HG03108 (cell line): ENCODE data around the gene SERTAD4.
"Not testable (repeated sequence)": the region's sequence is repeated elsewhere in the genome, so short reads cannot be mapped to it uniquely, and the experiment has no call there.

Experiments used
- ATAC-seq: cut with Tn5 transposase; IDR thresholded peaks from one replicate; pipeline ENCODE4 v1.9.1; 2021; ENCODE audit warnings: moderate library complexity; ENCODE audit not compliant: unreplicated experiment

SERTAD4 gene

DNA sequence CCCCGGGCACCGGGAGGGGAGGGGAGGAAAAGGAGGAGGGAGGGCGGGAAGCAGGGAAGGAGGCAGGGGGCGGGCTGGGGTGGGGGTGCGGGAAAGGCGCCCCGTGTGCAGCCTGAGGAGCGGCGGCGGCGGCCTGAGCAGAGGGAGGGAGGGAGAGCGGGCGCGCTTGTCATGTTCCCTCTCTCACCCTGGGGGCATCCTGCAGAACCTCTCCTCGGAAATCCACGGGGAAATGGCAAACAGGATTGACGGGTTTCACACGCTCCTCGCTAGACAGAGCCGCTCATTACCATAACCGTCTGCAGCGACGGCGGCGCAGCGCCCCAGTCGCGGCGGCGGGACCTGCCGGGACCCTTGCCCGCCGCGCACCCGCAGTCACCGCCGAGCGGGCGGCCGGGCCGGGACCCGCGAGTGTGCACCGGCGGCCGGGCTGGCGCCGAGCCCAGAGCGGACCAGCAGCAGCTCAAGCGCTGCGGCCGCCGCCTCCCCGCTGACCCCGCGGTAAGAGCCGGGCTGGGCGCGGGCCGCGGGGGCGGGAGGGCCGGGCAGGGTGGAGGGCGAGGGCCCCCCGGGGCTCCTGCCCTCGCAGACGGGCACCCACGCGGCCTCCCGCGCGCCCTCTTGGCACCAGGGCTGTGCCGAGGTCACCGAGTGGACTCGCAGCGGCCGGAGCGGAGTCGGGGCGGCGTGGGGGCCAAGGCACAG is at the start of gene SERTAD4:
TSS of gene SERTAD4 (plus strand) at position 286 of the 705 bp plus-strand sequence. CDS start 5,165 bp downstream, outside the sequence.
- no peak for ATAC-seq

DNA sequence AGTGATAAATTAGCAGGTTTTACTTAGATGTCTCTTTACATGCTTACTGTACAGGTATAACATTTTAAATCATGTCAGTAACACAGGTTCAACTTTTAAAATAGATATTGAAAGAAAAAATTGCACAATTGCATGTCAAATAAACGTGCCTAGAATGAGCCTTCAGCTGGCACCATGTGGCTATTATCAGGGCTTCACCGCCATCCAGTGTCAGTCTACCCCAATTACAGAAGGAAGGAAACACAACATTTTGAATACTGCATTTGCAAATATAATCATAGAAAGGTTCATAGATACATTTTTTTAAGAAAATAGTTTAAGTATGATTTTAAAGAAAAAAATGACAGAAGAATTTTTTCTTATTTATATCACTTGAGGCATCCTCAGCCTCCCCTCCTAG is 47.5 kb upstream of the SERTAD4 start:
- no peak for ATAC-seq

DNA sequence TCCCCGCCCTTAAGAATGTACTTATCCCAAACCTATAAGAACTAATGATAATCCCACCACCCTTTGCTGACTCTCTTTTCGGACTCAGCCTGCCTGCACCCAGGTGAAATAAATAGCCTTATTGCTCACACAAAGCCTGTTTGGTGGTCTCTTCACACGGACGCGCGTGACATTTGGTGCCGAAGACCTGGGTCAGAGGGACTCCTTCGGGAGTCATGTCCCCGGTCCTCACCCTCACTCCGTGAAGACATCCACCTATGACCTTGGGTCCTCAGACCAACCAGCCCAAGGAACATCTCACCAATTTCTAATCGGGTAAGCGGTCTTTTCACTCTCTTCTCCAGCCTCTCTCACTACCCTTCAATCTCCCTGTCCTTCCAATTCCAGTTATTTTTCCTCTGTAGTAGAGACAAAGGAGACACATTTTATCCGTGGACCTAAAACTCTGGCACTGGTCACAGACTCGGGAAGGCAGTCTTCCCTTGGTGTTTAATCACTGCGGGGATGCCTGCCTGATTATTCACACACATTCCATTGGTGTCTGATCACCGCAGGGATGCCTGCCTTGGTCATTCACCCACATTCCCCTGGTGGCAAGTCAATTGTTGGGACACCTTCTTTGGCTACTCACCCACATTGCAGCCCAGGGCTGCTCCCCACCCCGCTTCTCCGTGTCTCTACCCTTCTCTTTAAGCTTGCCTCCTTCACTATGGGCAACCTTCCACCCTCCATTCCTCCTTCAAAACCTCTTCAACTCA is 44.6 kb upstream of the SERTAD4 start:
- ATAC-seq, result not testable (repeated sequence)

DNA sequence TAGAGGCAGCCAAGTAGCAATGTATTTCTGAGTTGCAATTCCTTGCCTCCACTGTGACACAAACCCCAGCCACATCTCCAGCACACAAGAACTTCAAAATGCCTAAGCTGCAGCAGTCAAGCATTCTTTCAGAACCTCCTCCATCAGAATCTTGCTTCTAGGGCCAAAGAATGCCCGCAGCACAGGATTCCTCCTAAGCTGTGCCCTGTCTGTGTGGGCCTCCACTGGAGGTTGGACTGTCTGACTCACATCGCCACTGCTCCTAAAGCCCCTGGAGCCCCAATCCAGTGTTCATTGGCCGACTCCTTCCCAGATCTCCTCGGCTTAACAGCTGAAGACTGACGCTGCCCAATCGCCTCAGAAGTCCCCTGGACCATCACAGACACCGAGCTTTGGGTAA is 43.2 kb upstream of the SERTAD4 start:
- no peak for ATAC-seq

DNA sequence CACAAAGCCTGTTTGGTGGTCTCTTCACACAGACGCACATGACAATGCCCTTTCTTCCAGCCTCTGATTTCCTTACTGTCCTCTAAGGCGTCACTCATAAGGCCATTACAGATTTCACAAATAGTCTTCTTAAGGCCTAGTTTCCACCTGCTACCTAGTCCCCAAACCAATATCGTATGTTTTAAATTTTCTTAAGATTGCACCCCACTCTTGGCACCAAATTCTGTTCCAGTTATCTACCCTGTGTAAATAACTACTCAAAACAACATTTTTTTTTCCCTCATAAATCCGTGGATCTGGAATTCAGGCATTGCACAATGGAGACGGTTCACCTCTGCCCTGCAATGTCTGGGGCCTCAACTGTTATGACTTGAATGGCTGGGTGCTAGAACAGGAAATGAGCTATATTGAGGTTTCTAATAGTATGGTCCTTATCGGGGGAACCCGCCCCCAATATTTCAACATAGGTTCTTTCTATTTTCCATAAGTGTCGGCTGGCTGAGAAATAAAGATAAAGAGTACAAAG is 36.9 kb upstream of the SERTAD4 start:
- ATAC-seq, result no peak

DNA sequence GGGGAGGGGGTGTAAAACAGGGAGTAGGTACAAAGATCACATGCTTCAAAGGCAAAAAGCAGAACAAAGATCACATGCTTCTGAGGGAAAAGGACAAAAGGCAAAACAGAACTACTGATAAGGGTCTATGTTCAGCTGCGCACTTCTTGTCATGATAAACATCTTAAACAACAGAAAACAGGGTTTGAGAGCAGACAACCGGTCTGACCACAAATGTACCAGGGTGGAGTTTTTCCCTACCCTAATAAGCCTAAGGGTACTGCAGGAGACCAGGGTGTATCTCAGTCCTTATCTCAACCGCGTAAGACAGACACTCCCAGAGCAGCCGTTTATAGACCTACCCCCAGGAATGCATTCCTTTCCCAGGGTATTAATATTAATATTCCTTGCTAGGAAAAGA is 36.3 kb upstream of the SERTAD4 start:
- ATAC-seq, result not testable (repeated sequence)

DNA sequence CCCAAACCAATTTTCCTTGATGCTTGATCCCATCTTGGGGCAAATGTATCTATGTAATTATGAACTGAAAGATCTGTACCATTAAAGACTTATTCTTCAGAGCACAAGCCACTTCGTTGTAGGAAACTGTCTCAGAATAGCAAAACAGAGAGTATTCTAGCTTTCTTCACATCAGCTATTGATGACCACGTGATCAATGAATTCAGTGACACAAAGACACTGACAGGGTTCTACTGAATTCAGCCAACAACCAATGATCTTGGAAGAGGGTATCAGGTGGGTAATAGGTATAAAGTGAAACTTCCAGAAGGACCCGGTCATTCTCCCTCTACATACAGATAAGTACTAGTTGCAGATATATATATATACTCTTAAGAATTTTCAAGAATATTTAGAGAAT is 33.8 kb upstream of the SERTAD4 start:
- no peak for ATAC-seq

DNA sequence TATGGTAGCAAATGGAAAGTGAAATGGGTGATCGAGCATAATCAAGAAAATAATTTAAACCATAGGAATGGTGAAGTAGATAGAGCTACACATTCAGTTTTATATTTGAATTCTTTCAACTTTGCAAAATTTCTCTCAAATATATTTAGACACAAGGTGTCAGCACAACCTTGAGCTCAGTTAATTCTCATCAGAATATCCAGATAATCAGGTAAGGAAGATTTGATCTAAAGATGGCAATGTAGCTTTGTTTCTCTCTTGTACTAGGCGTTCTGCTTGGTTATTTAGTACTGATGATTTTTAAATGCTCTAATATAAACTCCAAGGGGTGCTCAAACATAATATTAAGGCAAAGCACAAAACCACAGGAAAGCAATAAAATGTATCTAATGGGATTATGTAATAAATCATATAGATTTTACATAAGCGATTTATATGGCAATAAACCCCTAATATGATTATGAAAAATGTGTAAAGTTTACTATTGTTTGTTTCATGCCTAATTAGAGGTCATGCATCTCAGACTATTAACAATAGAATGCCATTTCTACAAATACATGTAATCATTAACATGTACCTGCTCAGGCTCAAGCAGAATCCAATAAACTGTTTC is 32.4 kb upstream of the SERTAD4 start:
- no peak for ATAC-seq

DNA sequence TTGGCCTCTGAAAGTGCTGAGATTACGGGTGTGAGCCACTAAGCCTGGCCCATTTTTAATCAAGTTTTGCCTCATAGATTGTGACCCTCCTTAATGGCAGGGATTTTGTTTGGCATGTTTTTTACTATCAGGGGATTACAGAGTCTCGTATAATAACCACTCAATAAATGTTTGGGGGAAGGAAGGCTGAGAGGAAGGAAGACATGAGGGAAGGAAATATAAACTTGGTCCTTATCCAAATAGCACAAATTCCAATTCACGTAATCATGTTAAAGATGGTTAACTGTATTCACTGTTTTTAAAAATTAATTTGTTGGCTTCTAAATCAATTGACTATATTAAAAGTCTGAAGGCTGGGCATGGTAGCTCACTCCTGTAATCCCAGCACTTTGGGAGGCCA is 30.9 kb upstream of the SERTAD4 start:
- ATAC-seq, result no peak

DNA sequence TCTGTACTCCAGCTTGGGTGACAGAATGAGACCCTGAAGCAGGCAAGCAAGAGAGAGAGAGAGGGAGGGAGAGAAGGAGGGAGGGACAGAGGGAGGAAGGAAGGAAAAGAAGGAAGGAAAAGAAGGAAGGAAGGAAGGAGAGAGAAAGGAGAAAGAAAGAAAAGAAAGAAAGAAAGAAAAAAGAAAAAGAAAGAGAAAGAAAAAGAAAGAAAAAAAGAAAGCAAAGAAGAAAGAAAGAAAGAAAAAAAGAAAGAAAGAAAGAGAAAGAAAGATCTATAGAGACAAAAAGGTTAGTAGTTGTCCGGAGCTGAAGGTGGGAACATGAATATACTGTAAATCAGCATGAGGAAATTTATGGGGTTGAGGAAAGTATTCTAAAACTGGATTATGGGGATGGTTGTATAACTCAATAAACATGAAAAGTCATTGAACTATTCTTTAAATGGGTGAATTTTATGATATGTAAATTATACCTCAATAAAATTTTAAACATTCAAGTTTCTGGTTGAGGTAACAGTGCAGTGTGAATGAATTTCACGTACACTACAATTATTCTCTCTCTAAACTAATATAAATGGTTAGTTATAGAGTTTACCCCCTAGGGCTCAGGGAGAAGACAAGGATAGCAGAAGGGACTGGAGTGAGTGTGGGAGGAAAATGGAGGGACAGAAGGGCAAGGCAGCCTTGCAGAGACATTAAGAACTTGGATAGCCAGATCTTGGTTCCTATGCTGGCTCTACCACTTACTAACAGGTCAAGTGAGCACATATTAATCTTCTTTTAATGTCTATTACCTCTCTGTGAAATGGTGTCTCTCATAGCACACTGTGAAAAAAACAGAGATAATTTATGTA is 24.8 kb upstream of the SERTAD4 start:
- ATAC-seq, result no peak

DNA sequence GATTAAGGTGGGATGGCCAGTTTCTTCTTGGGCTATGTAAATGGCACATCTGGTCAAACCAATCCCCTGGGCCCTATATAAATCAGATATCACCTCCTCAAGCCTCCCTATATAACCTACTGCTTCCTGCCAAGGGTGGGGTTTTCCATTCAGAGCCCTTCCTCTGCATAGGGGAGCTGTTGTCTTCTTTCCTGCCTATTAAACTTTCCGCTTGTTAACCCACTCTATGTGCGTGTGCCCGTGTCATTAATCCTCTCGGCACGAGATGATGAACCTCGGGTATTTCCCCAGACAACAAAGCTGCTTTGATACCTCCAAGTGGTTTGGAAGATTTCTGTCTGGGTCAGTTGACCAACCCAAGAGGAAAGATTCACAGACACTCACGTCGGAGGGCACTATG is 19.3 kb upstream of the SERTAD4 start:
- no peak for ATAC-seq

DNA sequence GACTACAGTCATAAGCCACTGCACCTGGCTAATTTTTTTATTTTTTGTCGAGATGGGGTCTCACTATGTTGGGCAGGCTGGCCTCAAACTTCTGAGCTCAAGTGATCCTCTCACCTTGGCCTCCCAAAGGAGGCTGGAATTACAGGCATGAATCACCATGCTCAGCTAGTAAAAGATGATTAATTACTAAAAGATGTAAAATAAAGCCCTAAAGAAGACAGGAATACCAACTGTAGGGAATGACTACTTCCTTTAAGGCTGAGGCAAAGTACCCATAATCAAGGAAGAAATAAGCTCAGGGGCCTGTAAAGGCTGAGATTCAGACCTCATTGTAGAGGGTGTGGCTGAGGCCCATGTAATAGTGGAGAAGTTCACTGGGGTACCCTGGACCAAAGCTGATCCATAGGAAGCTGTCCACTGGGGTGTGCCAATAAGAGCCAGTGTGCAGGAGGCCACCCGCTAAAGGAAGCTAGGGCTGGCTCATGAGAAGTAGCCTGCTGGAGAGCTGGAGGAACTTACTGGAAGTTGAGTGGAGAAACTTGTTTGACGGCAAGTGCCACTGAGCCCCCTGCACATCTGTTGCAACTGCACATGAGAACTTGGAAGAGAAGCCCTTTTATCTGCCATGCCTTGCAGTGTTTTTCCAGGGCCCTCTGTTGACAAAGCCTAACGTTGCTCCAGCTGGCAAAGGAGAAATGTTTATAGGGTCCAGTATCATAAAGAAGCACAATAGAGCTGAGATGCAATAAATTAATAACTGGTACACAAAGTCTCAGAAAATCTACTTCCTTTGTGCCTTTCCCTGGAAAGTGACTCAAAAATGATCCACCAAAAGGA is 17.8 kb upstream of the SERTAD4 start:
- ATAC-seq, result no peak

DNA sequence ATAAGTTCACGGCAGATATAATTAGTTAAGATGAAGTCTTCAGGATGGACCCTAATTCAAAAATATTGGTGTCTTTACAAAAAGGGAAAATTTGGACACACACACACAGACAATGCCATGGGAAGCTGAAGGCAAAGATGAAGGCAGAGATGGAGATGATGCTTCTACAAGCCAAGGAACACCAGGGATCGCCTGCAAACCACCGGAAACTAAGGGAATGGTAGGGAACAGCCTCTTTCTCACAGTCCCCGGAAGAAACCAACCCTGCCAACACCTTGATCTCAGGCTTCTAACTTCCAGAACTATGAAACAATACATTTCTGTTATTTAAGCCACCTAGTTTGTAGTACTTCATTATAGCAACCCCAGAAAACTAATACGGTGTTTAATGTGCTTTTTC is 15.1 kb upstream of the SERTAD4 start:
- no peak for ATAC-seq

DNA sequence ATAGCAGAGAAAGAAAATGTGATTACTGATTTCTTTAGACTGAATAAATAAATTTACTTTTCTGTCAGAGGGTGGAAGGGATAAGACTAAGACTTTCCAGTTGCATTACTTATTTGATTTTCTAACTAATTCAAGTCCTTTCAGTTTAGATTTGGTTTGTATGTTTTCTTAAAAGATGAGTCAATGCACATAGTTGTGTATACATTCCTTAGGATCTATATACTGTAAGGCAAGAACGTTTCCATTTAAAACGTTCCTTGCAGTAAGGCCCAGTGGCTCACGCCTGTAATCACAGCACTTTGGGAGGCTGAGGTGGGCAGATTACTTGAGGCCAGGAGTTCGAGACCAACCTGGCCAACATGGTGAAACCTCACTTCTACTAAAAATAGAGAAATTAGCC is 14.5 kb upstream of the SERTAD4 start:
- no peak for ATAC-seq

DNA sequence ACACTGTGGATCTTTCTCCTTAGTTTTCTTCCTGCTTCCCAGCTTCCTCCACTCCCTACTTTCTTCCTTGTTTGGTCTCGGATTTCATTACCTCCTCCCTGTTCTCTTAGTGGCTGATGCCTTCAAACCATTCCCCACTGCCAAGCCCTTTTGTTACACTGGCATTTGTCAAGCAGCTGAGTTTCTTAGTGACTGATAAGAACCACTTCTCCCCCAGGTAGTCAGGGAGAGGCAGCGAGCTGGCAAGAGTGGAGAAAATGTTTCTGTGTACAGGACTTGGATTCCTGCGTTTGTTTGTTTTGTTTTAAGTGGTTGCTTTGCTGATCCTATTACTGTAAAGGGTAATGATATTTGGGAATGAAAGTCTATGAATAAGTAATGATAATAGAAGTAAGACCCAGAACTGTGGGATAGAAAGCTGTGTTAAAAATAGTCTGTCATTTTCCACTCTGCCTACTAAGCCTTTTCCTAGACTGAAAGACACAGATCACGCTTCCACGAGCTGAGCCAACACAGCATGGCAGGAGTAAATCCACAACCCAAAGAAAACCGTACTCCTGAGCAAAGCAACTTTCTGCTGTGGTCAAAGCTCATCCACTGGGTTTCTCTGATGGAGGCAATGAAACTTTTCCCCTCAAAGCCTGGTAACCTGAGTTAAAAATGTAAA is 10.1 kb upstream of the SERTAD4 start:
- ATAC-seq, result no peak

DNA sequence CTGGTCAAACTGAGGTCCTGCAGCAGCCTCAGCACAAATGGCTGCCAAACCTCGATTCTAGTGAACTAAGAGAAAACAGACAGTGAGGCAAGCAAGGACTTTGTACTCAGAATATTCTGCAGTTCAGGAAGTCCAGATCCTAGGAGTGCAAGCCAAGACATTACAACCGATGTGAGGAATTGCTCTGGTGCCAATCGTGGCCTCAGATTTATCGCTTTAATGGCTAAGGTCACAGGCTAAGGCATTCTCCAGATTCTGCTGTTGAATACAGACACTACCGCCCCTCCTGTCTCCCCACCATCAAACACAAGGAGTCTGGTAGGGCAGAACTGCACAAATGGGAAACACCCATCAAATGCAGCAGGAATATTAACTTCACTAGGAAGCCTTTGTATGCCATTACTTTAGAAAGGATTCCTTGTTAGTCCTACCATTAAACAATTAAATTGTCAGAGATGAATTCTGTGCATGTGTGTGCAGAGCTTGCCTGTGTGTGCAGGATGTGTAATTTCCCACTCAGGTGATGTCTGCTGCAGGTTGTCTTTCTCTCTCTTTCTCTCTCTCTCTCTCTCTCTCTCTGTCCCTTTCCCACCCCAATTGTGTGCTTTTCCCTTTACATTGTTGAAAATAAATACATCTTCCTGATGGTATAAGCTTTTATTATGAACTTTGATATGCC is 9.2 kb upstream of the SERTAD4 start:
- ATAC-seq, result no peak

DNA sequence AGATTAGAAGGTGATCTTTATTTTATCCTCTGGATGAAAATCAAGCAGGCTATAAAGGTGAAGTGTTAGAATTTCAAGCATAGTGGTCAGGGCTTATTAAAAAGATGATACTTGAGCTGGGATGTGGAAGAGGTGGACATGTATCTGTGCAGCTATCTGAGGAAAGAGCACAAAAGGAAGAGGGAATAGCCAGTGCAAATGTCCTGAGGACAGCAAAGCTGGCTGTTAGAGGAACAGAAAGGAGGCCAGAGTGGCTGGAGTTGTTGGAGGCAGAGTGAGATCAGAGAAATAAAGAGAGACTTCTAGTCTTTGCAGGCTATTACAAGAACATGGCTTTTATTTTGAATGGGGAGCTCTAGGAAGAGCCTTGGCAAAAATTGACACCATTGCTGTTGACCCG is 4.4 kb upstream of the SERTAD4 start:
- no peak for ATAC-seq

DNA sequence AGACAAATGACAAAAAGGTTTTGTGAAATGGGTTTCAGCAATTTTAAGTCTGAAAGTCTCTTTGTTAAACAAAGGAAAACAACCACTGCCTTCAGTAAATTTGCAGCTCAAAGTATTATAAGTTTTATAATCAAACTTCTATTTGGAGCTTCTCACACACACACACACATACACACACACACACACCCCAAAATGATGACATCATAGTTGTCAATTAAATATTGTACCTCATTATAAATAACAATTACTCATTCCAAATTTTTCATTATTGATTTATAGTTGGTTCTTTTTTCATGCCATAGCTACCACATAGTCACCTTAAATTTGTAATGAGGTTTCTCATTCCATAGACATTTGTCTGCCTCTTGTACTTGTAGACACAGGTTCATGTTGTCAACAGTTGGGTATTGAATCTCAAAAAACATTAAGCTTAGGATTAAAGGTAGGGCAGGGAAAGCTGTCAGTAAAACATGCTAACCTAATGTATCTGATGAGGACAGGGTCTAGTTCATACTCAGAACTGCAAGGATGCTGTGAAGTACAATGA is 2.4 kb upstream of the SERTAD4 start:
- no peak for ATAC-seq
